A673 (cell line): ENCODE measurements around the gene MYT1.

Source experiments
- EZH2 ChIP-seq: fragments of 200-600 bp; sonication (generic); IDR thresholded peaks from 2 replicates; pipeline ENCODE4 v1.6.1; 2017; ENCODE audit warnings: borderline replicate concordance, low read depth, mild to moderate bottlenecking, mixed read lengths, antibody characterized with exemption, low read length; ENCODE audit not compliant: poor library complexity, severe bottlenecking
- TF ChIP-seq, protein P1 (sequence below): fragments of 300-800, 200-600 bp; sonication (generic); conservative IDR thresholded peaks from 2 replicates; pipeline ENCODE4 v1.5.1; 2017; ENCODE audit warnings: low read depth, mild to moderate bottlenecking, antibody characterized with exemption, low read length, moderate library complexity, mixed read lengths

DNA sequence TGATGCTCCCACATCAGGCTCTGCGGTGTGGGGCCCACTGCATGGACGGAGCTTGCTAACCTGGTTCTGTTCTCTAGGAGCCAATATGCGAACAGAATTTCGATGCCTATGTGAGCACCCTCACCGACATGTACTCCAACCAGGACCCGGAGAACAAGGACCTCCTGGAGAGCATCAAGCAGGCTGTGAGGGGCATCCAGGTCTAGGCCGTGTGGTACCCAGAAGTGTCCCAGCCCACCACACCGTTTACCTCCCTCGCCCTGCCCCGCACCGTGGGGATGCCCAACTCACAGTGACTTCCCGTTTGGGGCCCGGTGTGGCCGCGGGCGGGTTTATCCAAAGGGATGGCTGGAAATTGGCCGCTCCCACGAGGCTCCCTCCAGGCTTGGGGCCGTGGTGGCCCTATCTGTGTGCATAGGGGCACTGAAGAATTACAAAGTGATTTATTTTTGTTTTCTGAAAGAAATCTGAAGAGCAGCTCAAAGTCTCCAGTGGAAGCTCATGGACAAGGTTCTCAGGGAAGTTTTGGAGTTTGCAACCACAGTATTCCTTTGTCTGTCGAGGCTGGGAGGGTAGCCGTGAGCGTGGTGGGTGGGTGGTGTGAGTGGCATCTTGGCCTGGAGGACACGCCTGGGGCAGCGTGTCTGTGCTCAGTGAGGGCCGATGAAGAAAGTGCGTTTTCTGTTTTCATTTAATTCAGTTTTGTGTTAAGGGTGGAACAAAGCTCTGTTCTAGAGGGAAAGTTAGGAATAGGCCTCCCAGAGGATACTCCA lies 76.2 kb downstream of the MYT1 start:
- TF ChIP-seq, protein P1, sequence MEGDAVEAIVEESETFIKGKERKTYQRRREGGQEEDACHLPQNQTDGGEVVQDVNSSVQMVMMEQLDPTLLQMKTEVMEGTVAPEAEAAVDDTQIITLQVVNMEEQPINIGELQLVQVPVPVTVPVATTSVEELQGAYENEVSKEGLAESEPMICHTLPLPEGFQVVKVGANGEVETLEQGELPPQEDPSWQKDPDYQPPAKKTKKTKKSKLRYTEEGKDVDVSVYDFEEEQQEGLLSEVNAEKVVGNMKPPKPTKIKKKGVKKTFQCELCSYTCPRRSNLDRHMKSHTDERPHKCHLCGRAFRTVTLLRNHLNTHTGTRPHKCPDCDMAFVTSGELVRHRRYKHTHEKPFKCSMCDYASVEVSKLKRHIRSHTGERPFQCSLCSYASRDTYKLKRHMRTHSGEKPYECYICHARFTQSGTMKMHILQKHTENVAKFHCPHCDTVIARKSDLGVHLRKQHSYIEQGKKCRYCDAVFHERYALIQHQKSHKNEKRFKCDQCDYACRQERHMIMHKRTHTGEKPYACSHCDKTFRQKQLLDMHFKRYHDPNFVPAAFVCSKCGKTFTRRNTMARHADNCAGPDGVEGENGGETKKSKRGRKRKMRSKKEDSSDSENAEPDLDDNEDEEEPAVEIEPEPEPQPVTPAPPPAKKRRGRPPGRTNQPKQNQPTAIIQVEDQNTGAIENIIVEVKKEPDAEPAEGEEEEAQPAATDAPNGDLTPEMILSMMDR, result no peak
- TF ChIP-seq EZH2, result no peak
